Breast epithelium (tissue), 3 donors: ENCODE measurements around the gene OR4C45.

Experiments used
- POLR2A ChIP-seq: fragments of 450-650 bp; IDR thresholded peaks from one replicate; pipeline ENCODE4 v1.6.1; 2016; ENCODE audit warnings: antibody characterized with exemption, mild to moderate bottlenecking, moderate library complexity
- TF ChIP-seq, protein P1 (sequence below), 3 donors: fragments of 450-650 bp; IDR thresholded peaks; one replicate each; pipeline ENCODE4 v1.5.1; 2016 to 2017; ENCODE audit warnings: antibody characterized with exemption in 3 of 3, mild to moderate bottlenecking in 3 of 3, moderate library complexity in 3 of 3

DNA sequence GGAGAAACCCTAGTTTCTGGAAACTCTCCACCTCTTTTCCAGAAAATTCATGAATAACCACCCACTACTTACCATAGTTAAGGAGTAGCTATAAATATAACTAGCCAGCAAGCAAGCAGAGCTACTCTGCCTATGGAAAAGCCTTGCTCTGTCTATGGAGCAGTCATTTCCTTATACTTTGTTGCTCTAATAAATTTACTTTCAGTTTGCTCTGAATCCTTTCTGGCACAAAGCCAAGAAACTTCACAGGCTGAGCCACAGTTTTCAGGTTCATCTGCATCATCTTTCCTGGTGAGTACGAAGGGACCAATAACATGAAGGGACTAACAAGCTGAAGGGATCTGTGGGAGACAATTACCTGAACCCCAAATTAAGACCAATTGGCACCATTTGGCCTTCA is 4.6 kb downstream of the OR4C45 start:
- TF ChIP-seq, protein P1, sequence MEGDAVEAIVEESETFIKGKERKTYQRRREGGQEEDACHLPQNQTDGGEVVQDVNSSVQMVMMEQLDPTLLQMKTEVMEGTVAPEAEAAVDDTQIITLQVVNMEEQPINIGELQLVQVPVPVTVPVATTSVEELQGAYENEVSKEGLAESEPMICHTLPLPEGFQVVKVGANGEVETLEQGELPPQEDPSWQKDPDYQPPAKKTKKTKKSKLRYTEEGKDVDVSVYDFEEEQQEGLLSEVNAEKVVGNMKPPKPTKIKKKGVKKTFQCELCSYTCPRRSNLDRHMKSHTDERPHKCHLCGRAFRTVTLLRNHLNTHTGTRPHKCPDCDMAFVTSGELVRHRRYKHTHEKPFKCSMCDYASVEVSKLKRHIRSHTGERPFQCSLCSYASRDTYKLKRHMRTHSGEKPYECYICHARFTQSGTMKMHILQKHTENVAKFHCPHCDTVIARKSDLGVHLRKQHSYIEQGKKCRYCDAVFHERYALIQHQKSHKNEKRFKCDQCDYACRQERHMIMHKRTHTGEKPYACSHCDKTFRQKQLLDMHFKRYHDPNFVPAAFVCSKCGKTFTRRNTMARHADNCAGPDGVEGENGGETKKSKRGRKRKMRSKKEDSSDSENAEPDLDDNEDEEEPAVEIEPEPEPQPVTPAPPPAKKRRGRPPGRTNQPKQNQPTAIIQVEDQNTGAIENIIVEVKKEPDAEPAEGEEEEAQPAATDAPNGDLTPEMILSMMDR (IDR thresholded peaks at IDR 0.05), result no peak
- no peak for TF ChIP-seq POLR2A
